NCI-H82 (cell line): ENCODE measurements around the gene ADARB2.
"Not testable (repeated sequence)": the region's sequence is repeated elsewhere in the genome, so short reads cannot be mapped to it uniquely, and the experiment has no call there.

Source experiments
- DNase-seq: peaks from one replicate; lab custom pipeline; 2025; lab: John Stamatoyannopoulos, UW

ADARB2 gene

DNA sequence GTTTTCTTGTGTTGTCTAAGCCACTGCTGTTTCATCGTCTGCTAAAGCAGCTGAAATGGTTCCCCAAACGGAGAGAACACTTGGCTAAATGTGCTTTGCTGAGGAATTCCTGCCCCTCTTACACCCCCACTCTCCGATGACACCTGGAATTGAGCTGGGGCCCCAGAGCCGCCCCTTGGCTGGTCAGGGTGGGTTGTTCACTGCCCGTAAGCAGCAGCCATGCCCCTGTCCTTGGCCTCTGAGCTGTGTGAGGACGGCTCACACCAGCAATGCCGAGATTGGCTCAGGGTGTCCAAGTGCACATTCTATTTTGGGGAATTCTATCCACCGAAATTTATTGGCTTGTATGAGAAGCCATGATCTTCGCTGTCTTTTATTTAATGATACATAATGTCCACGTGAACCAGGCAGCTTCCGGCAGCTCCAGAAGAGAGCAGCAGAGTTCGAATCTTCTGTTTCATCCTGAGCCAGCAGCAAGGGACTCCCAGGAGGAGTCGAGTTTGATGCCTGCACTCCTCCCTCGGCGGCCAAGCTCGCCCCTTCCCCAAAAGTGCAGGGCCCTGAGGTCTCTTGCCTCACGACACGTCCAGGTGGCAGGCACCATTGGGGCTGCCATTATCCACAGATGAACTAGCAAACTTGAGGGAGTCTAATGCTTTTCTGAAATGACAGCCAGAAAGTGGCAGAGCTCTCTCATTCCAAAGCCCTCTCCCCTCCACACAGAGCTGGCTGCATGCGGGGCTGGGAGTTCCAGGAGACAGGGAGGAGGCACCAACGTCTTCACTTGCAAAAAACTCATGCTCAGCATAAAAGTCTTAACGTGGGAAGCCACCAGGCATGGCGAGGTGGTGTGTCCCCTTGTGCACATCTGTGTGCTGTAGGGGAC lies 567.1 kb downstream of the ADARB2 start:
- DNase-seq: no peak

DNA sequence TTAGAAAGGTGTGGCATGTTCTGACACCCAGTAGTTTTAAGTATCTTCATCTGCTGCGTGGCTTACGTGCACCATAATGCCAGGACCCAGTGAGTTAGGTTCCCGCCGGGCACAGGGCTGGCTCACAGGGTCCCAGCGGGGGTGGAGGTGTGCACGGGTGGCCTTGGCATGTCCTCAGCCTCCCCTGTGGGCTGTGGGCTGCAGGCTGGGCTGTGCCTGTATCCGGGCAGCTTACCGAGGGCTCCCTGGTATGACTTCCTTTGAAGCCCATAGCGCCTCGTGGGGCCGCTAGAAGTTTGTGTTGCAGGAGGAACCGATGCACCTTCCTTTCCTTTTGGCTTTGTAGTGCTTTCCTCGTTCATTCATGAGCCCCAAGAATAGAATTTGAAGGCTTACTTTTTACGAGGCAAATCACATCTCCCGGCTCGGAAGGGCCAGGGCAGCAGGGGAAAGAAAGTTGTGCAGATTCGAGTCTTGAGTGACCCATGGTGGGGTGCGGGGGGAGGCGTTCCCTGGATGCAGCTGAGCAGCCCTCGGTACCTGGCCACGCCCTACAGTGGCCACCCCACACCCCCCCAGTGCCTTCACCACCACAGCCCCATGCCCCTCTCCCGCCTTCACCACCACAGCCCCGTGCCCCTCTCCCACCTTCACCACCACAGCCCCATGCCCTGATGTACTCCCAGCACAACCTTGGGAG lies 568.0 kb downstream of the ADARB2 start:
- no peak for DNase-seq

DNA sequence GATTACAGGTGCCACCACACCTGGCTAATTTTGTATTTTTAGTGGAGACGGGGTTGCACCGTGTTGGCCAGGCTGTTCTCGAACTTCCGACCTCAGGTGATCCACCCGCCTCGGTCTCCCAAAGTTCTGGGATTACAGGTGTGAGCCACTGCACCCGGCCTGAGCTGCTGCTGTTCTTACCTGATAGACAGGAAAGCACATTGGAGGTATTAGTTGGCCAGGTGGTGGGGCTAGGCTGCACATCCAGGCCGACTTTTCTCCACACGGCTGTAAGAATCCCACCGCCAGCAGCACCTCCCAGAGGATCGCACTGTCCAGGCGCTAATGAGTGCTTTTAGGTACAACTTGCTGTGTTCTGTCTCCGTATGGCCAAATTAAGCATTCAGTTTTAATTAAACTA lies 568.6 kb downstream of the ADARB2 start:
- DNase-seq: no peak

DNA sequence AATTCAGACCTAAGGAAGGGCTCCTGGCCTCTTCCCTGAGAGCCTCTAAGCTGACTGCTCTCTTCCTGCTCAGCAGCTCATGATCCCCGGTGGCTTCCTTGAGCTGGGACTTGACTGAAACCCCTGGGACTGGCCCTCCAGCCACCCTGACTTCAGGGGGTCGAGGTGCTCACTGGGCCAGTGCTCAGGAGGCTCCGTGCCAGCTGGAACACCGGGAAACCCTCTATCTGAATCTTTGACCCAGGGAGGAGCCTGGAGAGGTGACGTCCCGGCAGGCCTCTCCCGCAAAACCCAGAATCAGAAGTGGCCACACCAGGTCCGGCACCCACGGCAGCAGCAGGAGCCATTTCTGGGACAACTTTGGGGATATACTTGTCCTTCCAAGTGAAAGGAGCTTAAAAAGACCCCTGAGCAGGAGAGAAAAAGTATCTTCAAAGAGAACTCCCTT lies 570.5 kb downstream of the ADARB2 start:
- DNase-seq: no peak

DNA sequence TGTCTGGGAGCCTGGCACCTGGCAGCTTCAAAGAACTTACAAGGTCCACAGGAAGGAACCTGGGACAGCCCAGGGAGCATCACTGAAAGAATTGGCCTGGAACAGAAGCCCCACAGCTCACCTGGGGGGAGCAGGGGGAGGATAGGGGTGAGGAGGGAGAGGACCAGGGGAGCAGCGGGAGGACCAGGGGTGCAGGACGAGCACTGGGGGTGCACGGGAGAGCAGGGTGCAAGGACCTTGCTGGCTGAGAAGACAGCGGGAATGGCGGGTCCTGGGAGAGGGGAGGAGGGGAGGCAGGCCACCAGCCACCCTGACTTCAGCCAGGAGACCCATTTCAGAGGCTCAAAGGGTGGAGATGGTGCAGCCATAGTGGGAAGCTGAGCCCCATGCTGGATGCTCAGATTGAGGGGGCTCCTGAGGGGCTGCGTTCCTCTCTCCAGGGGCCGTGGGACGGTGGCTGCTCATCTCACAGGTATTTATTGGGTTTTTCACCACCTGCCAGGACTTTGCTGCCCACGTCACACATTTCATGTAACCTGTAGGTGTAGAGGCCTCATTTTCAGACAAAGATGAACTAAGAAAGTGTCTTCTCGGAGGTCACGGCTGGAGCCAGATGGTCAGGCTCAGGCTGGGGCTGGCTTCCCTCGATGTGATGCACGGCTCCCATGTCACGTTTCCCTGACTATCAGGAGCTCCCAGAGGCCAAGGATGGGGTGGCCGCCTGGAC lies 571.1 kb downstream of the ADARB2 start:
- DNase-seq: no peak

DNA sequence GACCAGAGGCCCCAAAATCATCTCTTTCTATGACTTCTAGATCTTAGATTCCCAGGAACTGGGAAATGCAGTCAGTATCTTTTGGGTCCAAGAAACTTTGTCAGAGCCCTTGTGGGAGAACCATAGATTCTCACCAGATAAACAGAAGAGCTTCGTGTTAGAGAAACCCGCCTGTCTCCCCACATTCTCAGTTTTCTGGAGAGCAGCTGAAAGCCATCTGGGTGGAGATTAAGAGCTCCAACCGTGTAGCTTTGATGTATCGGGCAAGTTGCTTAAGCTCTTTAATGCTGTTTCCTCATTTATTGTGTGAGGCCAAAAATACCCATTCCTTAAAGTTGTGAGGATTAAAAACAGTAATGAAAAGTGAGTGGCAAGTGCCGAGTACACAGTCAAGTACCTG lies 573.5 kb downstream of the ADARB2 start:
- DNase-seq: no peak

DNA sequence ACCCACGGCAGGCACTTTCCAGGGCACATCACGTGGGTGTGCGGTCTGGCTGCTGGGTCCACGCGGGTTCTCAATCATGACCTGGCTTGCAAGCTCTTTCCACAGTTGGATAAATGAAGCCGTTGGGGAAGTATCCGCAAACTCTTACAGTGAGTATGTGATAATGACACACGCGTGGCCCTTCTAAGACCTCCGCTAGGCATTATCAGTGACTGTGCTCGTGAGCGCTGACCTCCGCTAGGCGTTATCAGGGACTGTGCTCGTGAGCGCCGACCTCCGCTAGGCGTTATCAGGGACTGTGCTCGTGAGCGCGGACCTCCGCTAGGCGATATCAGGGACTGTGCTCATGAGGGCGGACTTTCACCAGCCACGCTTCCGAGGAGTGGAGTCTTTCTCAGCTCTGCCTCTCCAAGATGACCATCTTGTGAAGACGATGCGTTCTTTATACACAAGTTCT lies 574.1 kb downstream of the ADARB2 start:
- DNase-seq: no peak

DNA sequence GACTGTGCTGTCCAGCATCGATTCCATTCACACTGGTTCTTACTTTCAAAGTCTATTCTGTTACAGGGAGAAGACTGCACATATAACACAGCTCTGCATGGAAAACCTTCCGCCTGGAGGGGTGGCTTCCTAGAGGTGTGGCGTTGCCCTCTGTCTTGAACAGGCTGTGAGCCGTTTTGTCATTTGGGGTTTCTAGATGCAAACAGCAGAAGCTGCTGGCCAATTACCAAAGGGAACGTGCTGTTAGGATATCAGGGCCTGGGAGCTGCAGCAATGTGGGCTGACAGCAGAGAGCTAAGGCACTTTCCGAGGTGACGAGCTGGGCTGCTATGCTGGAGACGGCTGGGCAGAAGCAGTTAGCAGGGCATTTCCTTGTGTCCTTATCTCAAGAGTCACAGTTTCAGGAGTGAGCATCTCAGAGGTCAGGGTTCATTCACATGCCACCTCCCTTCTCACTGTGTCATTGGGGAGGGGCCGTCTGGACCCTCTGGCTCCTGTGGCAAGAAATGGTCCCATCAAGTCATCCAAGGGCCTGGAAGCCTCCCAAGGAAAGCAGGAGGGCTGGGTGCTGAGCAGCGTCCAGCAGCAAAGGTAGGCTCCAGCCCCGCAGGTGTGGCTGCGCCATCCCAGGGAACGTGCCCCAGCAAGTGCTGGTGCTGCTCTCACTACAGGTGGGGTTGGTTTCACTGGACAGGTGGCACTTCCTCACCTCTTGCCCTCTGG lies 574.7 kb downstream of the ADARB2 start:
- no peak for DNase-seq

DNA sequence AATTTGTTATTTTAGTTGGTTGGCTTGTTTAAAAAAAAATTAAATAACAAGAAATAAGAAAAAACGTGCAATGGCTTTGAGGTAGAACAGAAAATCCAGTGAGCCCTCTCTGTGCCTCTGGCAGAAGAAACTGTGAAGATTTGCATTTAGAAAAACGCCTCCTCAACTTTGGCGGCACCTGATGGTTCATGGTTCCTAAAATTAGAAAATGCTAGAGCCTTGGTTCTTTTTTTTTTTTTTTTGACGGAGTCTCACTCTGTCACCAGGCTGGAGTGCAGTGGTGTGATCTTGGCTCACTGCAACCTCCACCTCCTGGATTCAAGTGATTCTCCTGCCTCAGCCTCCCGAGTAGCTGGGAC lies 576.0 kb downstream of the ADARB2 start:
- not testable (repeated sequence) for DNase-seq

DNA sequence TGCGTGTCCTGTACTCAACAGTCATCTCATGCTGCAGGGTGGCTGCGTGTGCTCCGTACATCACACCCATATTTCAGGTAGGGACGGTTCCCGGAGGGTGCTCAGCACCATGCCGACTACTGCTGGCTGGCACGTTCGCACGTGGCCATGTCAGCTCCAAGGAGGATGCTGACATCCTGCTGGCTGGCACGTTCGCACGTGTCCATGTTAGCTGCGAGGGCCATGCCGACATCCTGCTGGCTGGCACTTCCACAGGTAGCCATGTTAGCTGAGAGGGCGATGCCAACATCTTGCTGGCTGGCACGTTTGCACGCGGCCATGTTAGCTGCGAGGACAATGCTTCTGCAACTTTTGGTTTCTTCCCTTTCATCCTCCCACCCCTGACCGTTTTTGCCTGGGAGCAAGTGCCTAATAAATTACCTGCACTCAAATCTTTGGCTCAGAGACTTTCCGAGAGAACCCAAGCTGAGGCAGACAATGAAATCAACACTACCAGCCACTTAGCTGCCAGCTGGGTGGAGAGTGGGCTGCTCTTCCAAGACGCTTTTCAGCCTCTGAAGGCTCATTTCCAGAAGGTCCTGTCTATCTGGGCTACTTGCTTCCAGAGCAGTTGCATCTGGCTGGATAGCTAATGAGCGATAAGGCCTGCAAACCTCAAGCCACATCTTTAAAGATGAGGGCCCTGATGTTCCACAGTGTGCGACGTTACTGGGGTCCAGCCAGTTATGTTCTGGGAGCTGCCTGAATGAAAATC lies 576.6 kb downstream of the ADARB2 start:
- no peak for DNase-seq

DNA sequence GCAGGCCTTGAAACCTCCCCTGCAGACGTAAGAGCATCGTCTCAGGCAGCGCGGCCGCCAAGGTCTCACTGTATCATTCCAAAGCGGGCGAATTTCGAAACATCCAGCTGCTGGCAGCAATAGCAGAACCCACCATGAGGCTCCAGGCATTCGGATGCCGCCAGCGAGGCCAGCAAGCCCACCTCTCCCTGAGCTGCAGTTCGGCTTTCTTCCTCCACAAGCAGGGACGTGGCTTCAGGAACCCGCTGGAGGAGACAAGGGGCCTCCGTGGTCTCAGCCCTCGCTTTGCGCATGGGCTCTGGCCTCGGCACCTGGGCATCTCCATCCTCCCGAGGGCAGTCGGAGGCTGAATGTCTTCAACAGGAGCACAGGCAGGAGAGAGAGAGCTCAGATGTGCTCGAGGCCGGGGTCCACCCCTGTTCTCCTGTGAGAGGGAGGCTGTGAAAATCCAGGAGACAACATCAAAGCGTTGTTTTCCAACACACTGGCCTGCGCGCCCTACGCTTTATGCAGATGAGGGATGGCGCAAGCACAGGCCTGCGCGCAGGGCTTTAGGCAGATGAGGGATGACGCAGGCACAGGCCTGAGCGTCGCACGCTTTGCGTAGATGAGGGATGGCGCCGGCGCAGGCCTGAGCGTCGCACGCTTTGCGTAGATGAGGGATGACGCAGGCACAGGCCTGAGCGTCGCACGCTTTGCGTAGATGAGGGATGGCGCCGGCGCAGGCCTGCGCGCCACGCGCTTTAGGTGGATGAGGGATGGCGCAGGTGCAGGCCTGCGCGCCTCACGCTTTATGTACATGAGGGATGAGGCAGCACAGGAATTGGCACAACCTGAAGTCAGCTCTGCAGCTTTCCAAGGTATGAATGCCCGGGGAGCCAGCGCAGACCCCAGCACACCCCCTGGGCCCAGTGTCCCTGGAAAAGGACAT lies 577.9 kb downstream of the ADARB2 start:
- no peak for DNase-seq

DNA sequence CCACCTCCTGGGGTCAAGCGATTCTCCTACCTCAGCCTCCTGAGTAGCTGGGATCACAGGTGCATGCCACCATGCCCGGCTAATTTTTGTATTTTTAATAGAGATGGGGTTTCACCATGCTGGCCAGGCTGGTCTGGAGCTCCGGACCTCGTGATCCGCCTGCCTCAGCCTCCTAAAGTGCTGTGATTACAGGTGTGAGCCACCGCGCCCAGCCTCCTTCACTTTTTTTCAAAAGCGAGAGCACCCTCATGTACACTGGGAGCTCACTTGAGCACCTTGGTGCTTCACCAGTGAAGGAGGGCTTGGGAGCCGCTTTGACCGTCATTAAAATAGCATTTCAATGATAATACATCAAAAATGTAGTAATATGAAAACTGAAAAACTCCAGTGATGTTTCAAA lies 578.8 kb downstream of the ADARB2 start:
- not testable (repeated sequence) for DNase-seq

DNA sequence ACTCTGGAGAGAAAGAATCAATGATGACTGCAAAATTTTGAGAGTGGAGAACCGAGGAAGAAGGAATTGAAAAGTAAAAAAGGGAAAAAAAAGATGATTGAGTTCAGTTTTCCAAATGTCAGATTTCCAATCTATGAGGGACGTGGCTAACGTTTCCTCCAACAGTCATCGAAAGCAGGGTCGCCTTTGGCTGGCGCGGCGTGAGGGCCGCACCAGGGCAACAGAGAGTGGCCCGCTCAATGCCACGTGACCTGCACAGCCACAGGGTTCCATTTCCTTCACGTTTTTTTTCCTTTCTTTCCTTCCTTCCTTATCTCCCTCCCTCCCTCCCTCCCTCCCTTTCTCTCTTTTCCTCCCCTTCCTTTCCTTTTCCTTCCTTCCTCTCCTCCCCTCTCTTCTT lies 579.3 kb downstream of the ADARB2 start:
- no peak for DNase-seq

DNA sequence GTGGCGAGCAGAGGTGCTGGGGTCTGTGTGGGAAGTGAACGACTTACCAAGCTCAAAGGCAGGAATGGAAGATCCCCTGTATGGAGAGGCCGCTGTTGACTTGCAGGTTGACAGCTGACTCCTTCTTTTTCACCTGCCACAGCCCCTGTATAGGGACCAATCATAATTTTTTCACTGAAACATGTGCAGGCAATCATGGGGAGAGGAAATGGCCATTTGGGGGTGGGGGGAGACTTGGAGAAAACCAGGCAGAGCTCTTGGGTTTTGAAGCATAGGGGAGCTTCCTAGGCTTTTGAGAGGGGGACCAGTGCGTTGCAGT lies 579.8 kb downstream of the ADARB2 start:
- no peak for DNase-seq

DNA sequence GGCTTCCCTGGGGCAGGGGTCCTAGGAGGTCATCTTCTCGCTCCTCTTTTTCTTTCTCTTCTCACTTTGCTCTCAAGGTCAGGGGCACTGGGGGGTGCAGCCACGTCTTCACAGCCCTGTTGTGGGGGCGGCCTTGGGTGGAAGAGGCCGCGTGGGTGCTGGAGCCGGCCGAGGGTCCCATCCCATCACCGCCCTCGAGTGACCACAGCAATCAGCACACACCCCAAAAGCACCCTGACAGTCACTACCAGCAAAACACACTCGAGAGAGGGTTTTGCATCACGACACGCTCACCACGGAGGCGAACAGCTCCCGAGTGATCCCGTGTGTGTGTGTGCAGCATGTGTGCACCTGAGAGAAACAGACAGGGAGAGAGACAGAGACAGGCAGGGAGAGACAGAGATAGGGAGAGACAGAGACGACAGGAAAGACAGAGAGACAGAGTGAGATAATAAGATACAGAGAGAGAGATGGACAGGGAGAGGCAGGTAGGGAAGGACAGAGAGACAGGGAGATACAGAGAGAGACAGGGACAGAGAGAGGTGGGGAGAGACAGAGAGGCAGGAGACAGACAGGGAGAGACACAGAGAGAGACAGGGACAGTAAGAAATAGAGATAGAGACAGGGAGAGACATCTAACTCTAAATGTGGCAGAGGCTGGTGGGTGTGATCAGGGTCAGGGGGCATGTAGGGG lies 580.3 kb downstream of the ADARB2 start:
- DNase-seq: no peak

DNA sequence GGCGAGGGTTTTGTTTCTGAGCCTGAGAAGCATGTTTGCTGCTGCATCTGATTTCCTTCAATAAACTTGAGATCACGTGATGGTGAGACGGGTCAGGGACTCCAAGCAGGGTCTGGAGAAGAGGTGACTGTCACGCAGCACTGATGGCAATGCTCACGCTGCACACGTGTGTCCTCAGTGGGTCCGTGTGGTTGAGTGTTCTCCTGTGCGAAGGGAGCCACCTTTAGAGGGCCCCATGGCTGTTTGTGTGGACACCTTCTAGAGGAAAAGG lies 580.8 kb downstream of the ADARB2 start:
- DNase-seq: no peak

DNA sequence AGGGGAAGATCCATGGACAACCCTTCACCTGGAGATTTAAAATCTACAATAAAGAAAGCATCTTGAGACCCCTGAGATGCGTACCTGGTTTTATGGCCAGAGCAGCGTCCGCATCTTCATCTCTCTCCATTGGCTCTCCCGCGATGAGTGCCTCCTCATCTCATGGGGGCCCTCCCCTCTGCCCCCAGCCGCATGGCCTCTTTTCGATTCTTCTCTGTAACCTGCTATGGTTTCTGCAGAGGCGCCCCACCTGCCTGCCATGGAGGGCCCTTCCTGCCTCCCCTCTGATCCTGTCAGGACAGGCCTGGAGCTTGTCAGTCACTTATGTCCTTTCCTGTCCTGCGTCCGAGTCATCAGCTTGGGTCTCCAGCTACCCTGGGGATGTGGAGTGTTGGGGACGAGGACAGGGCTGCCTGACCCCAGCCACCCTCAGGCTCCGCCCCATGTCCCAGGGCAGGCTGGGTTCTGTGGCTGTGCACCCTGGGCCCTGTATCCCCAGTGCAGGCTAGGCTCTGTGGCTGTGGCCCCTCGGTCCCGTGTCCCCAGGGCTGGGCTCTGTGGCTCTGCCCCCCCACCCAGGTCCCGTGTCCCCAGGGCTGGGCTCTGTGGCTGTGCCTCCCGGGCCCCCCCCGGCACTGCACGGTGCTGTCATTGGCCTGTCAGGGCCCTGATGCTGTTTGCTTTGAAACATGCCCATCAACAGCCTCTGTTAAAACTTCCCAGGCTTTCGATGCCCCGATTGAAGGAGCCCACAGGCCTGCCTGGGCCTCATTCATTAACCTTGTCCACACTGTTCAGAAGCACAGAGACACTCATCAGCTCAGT lies 581.3 kb downstream of the ADARB2 start:
- DNase-seq: no peak

DNA sequence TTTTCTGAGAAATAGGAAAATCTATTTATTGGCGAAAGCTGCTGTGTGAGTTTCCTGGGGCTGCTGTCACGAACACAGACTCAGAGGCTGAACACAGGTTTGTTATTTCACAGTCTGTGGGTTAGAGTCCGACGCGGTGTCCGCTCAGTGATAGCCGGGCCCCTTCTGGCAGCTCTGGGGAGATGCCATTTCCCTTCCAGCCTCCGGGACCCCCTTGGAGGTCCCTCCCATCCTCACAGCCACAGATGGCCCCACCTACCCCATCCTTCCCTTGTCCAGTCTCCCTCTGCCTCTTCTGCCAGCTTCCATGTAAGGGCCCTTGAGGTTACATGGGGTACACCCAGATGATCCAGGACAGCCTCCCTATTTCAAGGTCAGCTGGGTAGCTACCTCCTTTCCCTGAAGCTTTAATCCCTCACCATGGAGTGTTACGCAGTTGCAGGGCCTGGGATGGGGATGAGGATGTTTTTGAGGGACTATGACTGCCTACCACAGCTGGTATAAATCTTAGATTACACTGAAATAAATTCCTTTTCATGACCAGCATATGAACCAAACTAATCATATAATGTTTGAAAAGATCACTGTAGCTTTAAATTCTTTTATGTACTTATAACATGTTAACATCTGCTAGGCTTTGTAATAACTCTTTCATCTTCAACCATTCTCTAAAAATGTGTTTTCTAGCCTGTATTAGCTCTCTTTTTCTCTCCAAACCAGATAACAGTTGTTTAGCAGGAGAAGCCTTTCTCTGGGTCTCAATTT lies 582.6 kb downstream of the ADARB2 start:
- DNase-seq: no peak
